HG03103 (cell line): Measurements from ENCODE around the gene CFAP20.
"Not testable (repeated sequence)": the region's sequence is repeated elsewhere in the genome, so short reads cannot be mapped to it uniquely, and the experiment has no call there.

Experiments used
- ATAC-seq: cut with Tn5 transposase; IDR thresholded peaks from one replicate; pipeline ENCODE4 v1.9.1; 2021; ENCODE audit warnings: low read depth; ENCODE audit not compliant: unreplicated experiment

CFAP20 gene

GRCh38 chr16:58099097-58099955 lies 29.9 kb downstream of the CFAP20 start:
- no peak for ATAC-seq

DNA sequence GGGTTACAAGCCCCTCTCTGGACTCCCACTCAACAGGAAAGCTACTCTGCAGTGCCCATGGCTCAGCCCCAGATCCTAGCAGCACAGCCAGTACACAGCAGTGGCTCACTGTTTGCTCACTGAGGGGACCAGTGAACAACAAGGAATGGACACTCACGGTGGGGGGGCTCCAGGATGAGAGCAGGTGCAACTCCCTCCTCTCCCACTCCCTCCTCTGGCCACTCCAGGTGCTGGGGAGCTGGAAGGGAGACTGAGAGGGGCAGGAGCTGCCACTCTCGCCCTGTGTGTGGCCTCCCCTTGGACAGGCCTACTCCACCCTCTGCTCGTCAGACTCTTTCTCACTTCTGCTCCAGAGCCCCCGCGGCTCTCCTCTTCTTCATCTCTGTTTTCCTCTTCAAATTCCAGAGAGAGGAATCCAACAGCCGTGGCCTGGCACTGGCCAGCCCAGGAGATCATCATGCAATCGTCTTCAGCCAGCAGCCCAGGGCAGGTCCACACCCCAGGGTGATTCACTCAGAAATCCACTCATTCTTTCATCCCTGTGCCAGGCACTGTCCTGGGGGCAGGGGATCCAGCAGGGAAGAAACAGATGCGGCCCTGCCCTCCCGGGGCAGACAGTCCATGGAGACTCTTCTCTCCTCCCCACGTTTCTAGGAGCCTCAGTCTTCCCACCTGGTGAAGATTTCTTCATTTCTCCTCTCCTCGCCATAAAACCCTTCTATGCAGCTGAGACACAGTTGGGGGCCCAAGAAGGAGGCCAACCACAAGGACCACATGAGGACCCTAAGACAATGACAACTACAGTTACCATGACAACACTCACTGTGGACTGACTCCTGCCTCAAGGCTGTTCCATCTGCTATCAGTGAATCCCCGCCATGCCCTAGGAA lies 30.7 kb downstream of the CFAP20 start:
- ATAC-seq = no peak

DNA sequence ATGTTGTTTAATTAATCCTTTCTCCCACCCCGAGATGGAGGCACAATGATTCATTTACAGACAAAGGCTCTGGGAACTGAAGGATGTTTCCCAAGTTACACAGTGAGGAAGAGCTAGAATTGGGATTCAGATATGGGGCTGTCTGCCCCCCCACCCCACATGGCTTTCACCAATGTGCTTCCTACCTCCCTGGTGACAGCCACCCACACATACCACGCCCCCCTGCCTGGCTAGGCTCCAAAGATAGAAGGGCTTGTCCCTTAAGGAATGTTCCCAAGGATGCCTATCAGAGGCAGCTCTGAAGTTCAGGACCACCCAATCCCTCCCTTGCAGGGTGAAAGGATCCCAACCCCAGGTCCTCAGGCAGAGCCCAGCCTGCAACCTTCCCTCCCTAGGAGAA lies 32.9 kb downstream of the CFAP20 start:
- ATAC-seq = no peak

DNA sequence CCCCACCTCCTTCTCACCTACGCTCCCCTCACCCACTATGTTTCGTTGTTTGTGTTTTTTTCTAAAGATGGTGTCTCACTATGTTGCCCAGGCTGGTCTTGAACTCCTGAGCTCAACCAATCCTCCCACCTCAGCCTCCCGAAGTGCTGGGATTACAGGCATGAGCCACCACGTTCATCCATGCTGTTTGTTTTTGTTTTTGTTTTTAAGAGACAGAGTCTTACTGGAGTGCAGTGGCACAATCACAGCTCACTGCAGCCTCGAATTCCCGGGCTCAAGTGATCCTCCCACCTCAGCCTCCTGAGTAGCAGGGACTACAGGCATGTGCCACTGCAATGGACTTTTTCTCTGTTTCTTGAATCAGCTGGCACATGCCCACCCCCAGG lies 33.6 kb downstream of the CFAP20 start:
- ATAC-seq = not testable (repeated sequence)

DNA sequence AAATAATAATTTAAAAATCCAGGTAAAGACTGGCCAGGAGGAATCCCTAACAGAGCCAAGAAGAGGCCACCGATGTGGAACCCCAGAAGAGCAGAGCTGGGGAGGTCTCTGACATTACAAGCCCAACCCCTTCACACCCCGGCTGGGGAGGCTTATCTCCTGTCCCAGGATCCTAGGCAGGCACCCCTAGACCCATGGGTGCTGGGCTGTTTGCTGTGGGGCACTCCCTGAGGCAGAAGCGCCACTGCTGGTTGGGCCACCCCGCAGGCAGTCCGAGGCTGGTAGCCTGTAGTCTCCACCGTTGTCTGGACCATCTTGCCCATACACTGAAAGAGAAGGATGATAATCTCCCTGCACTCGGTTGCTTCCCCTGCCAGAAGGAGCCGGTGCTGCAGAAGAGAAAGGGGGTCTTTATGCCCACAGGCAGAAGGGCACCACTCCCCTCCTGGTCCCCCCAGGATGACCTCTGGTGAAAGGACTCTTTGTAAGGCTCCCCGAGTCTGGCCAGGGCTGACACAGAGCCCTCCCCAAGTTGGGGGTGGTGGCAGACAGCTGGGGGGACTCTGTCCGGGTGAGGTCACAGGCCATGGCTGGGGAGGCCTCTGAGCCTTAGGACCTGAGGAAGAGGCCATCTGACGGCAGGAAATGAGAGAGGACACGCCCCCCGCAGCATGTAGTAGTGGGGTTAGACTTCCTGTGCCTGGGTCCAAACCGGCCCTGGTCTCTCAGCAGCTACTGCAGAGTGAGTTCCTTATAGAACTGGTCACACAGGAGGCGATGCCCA lies 34.2 kb downstream of the CFAP20 start:
- ATAC-seq = no peak

DNA sequence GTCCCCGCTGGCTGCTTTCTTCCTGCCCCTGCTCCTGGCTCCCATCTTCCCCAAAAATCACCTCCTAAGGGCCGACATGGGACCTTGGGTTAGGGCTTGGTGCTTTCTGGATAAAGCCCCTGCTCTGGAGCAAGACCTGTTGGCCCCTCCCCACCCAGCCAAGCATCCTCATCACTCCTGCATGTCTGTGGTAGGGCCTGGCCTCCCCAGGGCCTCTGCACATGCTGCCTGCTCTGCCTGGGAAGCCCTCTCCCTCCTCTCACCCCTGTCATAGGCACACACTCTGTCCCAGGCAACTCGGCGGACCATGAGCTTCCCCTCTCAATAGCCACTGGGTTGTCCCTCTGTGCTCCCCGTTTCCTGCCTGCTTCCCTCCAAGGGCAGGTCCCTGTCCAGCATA lies 35.2 kb downstream of the CFAP20 start:
- no peak for ATAC-seq

DNA sequence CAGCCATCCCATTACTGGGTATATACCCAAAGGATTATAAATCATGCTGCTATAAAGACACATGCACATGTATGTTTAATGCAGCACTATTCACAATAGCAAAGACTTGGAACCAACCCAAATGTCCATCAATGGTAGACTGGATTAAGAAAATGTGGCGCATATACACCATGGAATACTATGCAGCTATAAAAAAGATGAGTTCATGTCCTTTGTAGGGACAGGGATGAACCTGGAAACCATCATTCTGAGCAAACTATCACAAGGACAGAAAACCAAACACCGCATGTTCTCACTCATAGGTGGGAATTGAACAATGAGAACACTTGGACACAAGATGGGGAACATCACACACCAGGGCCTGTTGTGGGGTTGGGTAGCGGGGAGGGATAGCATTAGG lies 38.8 kb downstream of the CFAP20 start:
- ATAC-seq = not testable (repeated sequence)

- no peak for ATAC-seq
Measured at GRCh38 chr16:58088091-58088490, 41.1 kb downstream of the CFAP20 start.

- no peak for ATAC-seq
Measured at GRCh38 chr16:58087209-58087913, 41.8 kb downstream of the CFAP20 start.

- ATAC-seq = no peak
Measured at GRCh38 chr16:58086381-58087208, 42.6 kb downstream of the CFAP20 start.

DNA sequence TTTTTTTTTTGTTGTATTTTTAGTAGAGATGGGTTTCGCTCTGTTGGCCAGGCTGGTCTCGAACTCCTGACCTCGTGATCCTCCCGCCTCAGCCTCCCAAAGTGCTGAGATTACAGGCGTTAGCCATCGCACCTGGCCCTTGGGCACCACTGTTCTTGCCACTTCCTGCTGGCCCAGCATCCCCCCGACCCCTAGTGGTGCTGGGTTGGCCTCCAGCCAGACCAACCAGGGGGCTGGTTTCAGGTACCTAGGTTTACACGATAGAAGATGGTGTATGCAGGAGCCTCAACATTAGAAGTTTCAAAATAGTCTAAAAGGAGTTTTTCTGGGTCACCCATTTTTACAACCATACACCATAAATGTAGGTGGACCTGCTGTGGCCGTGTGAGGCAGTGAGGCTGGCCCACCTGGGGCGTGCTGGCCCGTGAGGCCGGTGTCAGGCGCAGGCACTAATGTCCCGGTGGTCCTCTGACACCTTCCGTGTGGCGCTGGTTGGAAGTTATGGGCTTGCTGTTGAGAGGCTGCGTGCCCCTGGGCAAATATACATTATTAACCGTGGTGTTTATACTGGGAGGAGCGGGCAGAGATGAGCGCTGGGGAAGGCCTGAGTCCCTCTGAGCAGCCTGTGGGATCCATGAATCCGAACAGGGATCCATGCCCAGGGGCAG lies 43.5 kb downstream of the CFAP20 start:
- ATAC-seq = no peak

- ATAC-seq = no peak
Measured at GRCh38 chr16:58085171-58085570, 44.0 kb downstream of the CFAP20 start.

GRCh38 chr16:58084635-58085034 lies 44.5 kb downstream of the CFAP20 start:
- ATAC-seq = no peak

DNA sequence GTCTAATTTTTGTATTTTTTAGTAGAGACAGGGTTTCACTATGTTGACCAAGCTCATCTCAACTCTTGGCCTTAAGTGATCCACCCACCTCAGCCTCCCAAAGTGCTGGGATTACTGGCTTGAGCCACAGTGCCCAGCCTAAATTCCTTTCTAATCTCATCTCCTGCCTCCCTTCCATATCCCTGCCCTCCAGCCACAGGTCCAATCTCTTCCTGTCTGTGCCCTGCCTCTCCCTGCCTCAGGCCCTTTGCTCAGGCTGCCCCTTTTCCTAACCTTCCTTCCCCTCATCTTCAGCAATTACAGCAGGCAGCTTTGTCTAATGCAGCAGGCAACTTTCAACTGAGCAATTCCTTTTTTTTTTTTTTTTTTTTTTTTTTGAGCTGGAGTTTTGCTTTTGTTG lies 46.8 kb downstream of the CFAP20 start:
- ATAC-seq = no peak

GRCh38 chr16:58080657-58081056 lies 48.5 kb downstream of the CFAP20 start:
- not testable (repeated sequence) for ATAC-seq

DNA sequence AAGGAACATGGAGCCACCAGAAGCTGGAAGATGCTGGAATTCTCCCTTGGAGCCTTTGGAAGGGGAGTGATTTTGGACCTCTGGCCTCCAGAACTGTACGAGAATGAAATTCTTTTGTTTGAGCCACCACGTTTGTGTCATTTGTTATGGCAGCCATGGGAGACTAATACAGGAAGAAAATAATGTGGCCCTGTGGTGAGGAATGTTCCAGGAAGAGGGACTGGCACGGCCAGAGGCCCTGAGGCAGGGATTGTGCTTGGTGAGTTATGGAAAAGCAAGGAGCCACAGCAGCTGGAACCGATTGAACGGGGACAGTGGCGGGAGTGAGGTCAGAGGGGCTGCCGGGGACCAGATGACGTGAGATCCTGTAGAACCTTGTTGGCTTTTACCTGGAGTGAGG lies 51.4 kb downstream of the CFAP20 start:
- no peak for ATAC-seq

DNA sequence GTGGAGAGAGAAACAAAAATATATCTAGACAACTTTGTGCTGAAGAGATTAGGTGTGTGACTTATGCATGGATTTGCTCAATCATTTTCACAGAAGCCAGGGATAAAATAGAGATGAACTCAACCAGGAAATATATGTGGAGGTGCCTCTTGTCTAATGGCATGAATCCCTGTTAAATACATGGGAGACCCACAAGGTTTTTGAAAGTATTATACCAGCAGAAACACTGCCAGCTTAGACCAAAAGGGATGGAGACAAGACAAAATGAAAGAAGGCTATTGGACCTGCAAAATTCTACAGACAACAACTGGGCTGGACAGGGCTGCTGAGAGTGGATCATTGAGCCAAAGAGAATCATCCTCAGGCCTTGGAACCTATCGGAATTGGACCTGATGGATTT lies 52.7 kb downstream of the CFAP20 start:
- ATAC-seq = no peak

GRCh38 chr16:58074657-58075056 lies 54.5 kb downstream of the CFAP20 start:
- no peak for ATAC-seq

- ATAC-seq = not testable (repeated sequence)
Measured at GRCh38 chr16:58073086-58073485, 56.1 kb downstream of the CFAP20 start.
